ENCODE data around the gene RAE1. TPM values are rescaled to one million over a fixed set of nuclear protein-coding genes. Genes with fewer than 3 reads are reported as not detected.
"Not testable (repeated sequence)": the region's sequence is repeated elsewhere in the genome, so short reads cannot be mapped to it uniquely, and the experiment has no call there.

RAE1 gene
- total and polyA plus RNA-seq, 8 donors: 16.4 to 55.5 (median 49.5) TPM

GRCh38 chr20:57347393-57347792 is 3.7 kb upstream of the RAE1 start:
- intact Hi-C loops (cut with DNase I): loop anchor here in 1 of 2 donors (5.0 kb wide), 1 partner anchor 255 kb away; no protein-coding TSS in a partner anchor
- no peaks in the 10 kb centered on the region for H3K9me3 ChIP-seq
- H3K27ac ChIP-seq: no peak overlapping the region
- DNase-seq: no peak
- peaks cover 7 to 9% of the 10 kb centered on the region in 2 donors for H3K4me1 ChIP-seq
- no peak for TF ChIP-seq CTCF (IDR thresholded peaks at IDR 0.05)
- H3K36me3 ChIP-seq: no peaks in the 10 kb centered on the region
- H3K4me3 ChIP-seq: no peak overlapping the region
- peaks cover 0 to 19% of the 10 kb centered on the region in 2 donors for H3K27me3 ChIP-seq
- no peak for ATAC-seq

- not testable (repeated sequence) for H3K9me3 ChIP-seq, ATAC-seq, H3K4me3 ChIP-seq, H3K36me3 ChIP-seq, DNase-seq, H3K27ac ChIP-seq
- intact Hi-C loops (cut with DNase I): loop anchor here in 1 of 2 donors (5.0 kb wide), 1 partner anchor 256 kb away; no protein-coding TSS in a partner anchor
- Histone ChIP-seq H3K27me3 (peaks cover 0 to 19% of the 10 kb centered on the region in 2 donors), H3K4me1 (peaks cover 7 to 18% of the 10 kb centered on the region in 2 donors)
Observed at GRCh38 chr20:57348200-57348921, 2.7 kb upstream of the RAE1 start.

GRCh38 chr20:57348922-57349574 is 2.0 kb upstream of the RAE1 start:
- Histone ChIP-seq H3K27me3 (peaks cover 0 to 19% of the 10 kb centered on the region in 2 donors), H3K4me1 (peaks cover 7 to 18% of the 10 kb centered on the region in 2 donors)
- not testable (repeated sequence) for ATAC-seq, H3K27ac ChIP-seq, DNase-seq, H3K36me3 ChIP-seq, H3K9me3 ChIP-seq, H3K4me3 ChIP-seq
- intact Hi-C loops (cut with DNase I): loop anchor here in 1 of 2 donors (5.0 kb wide), 1 partner anchor 257 kb away; no protein-coding TSS in a partner anchor

- intact Hi-C loops (cut with DNase I): no loop called here
- TF ChIP-seq CTCF (IDR thresholded peaks at IDR 0.05): no peak
Observed at GRCh38 chr20:57350081-57350710, 859 bp upstream of the RAE1 start.

GRCh38 chr20:57350726-57351041 is 371 bp upstream of the RAE1 start:
- Histone ChIP-seq H3K27me3 (peaks cover 0 to 19% of the 10 kb centered on the region in 2 donors), H3K4me1 (peaks cover 7 to 18% of the 10 kb centered on the region in 2 donors), H3K4me3 (peak overlapping the region; percentile 81 to 94), H3K27ac (peak overlapping the region; percentile 64 to 90)
- intact Hi-C loops (cut with DNase I); H3K36me3 ChIP-seq; ATAC-seq; H3K9me3 ChIP-seq; DNase-seq: not testable (repeated sequence)

More at GRCh38 chr20:57350081-57350710, 859 bp upstream of the RAE1 start:
- Histone ChIP-seq H3K4me1 (peaks cover 7 to 18% of the 10 kb centered on the region in 2 donors), H3K9me3 (no peaks in the 10 kb centered on the region), H3K27ac (no peak overlapping the region), H3K27me3 (peaks cover 0 to 19% of the 10 kb centered on the region in 2 donors), H3K36me3 (no peaks in the 10 kb centered on the region), H3K4me3 (no peak overlapping the region)
- ATAC-seq (no peak), DNase-seq (no peak)

- ATAC-seq (no peak), DNase-seq (no peak)
- no peaks in the 10 kb centered on the region for H3K9me3 ChIP-seq
- H3K4me3 ChIP-seq: peak overlapping the region in 1 of 2 donors; percentile 94
- H3K36me3 ChIP-seq: no peaks in the 10 kb centered on the region
- TF ChIP-seq CTCF (IDR thresholded peaks at IDR 0.05): no peak
- peaks cover 0 to 14% of the 10 kb centered on the region in 2 donors for H3K27me3 ChIP-seq
- intact Hi-C loops (cut with DNase I): no loop called here
- H3K4me1 ChIP-seq: peaks cover 7 to 18% of the 10 kb centered on the region in 2 donors
- H3K27ac ChIP-seq: no peak overlapping the region
Observed at GRCh38 chr20:57352305-57352704, 1.2 kb downstream of the RAE1 start.

All from left lung (tissue), 10 donors.